ENCODE results near the gene PRAF2.
A peak's percentile ranks its signal among the peaks of the same experiment; 100 is the strongest.

Gene PRAF2

DNA sequence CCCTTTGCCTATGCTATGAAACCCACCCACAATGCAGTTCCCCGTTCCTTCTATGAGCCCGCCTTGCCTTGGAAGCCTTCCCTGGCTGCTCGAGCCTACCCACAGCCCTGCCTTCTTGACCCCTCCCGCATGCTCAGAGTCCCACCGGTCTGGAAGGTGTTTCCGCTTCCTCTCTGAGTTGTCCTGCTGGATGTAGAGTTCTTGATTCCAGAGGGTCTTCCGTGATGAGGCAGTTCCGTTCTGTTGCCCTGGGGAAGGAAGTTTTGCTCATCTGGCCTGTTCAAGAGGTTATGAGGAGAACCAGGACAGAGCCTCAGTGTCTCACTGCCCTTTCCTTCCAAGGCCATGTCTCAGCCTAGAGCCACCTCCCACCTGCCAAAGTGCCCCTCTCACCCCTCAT is 42.3 kb upstream of the PRAF2 start:
- no peak overlapping the region for H3K4me3 Mint-ChIP-seq
- no peaks in the 10 kb centered on the region for H3K4me1 Mint-ChIP-seq
- H3K9me3 Mint-ChIP-seq, result peaks cover 16% of the 10 kb centered on the region
- no peak for TF ChIP-seq CTCF (IDR thresholded peaks at IDR 0.05; ENCODE audit: unreplicated experiment in 3 of 3)
- no peaks in the 10 kb centered on the region for H3K27me3 Mint-ChIP-seq (ENCODE audit: low read depth)
- H3K36me3 Mint-ChIP-seq (ENCODE audit: low read depth), result peaks cover 48% of the 10 kb centered on the region
- H3K27ac Mint-ChIP-seq, result no peak overlapping the region

DNA sequence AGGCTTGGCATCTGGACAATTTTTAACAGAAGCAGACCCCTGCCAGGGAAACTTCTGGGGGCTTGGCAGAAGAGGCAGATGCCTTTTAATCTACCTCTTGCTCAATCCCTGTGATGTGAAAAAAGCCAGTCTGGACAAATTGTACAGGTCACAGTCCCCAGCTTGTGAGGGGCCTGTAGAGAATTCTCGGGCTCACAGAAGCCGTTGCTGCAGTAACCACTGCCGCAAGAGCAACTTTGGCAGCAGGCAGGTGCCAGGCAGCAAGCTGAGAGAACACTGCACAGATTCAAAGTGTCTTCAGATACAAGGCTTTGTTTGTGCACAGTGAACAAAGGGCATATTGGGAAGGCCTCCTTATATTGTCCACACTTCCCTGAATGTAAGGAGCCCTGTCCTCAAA is 38.0 kb upstream of the PRAF2 start:
- Mint-ChIP-seq H3K9me3 (peaks cover 16% of the 10 kb centered on the region), H3K36me3 (ENCODE audit: low read depth) (peaks cover 40% of the 10 kb centered on the region), H3K27me3 (ENCODE audit: low read depth) (no peaks in the 10 kb centered on the region), H3K4me1 (no peaks in the 10 kb centered on the region), H3K27ac (no peak overlapping the region), H3K4me3 (no peak overlapping the region)
- no peak for TF ChIP-seq CTCF (IDR thresholded peaks at IDR 0.05; ENCODE audit: unreplicated experiment in 3 of 3)

DNA sequence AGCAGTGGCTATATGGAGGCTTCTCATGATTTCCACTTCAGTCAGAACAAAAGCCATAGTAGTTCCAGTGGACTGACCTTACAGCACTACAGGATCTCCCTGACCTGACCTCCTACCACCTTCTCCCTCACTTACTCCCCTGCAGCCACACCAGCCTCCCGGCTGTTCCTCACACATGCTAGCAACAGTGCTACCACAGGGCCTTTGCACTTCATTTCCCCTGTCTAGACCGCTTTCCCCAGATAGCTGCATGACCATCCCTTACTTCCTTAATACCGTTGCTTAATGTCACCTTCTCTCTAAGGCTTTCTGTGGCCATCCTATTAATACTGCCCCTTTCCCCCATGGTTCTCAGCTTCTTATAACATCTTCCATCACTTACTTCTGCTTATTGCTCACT is 36.6 kb upstream of the PRAF2 start:
- peaks cover 28% of the 10 kb centered on the region for H3K36me3 Mint-ChIP-seq (ENCODE audit: low read depth)
- H3K27ac Mint-ChIP-seq, result no peak overlapping the region
- no peak for TF ChIP-seq CTCF (IDR thresholded peaks at IDR 0.05; ENCODE audit: unreplicated experiment in 3 of 3)
- H3K4me1 Mint-ChIP-seq, result no peaks in the 10 kb centered on the region
- peaks cover 8% of the 10 kb centered on the region for H3K9me3 Mint-ChIP-seq
- no peak overlapping the region for H3K4me3 Mint-ChIP-seq
- no peaks in the 10 kb centered on the region for H3K27me3 Mint-ChIP-seq (ENCODE audit: low read depth)

- Mint-ChIP-seq H3K27ac (no peak overlapping the region), H3K9me3 (peaks cover 13% of the 10 kb centered on the region), H3K4me3 (no peak overlapping the region), H3K4me1 (no peaks in the 10 kb centered on the region), H3K27me3 (ENCODE audit: low read depth) (no peaks in the 10 kb centered on the region), H3K36me3 (ENCODE audit: low read depth) (peaks cover 27% of the 10 kb centered on the region)
- TF ChIP-seq CTCF (IDR thresholded peaks at IDR 0.05; ENCODE audit: unreplicated experiment in 3 of 3), result no peak
These were observed 34.8 kb upstream of the PRAF2 start for GRCh38 chrX:49108641-49109040.

DNA sequence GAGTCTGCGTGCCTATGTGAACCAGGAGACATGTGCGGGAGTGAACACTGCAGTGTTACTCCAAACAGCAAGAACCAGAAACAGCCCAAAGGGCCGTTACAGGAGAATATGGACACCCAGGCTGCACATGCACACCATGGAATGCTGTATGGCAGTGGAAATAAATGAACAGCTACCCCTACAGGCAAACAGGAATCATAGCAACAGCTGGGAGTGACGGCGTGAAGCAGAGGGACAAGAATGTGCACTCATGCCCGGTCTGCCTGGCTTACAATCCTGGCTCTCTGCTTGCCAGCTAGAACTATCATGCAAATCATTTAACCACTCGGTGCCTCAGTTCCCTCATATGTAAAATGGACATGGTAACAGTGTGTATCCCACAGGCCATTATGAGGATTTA is 33.1 kb upstream of the PRAF2 start:
- Mint-ChIP-seq H3K4me3 (no peak overlapping the region), H3K36me3 (ENCODE audit: low read depth) (peaks cover 18% of the 10 kb centered on the region)

More for the DNA sequence above, 33.1 kb upstream of the PRAF2 start:
- Mint-ChIP-seq H3K27ac (no peak overlapping the region), H3K4me1 (no peaks in the 10 kb centered on the region), H3K9me3 (peaks cover 10% of the 10 kb centered on the region), H3K27me3 (ENCODE audit: low read depth) (no peaks in the 10 kb centered on the region)
- peak; percentile 20 to 36 (median 29) for TF ChIP-seq CTCF (IDR thresholded peaks at IDR 0.05; ENCODE audit: unreplicated experiment in 3 of 3)

All from nephron (organoid).